Measurements from ENCODE around the gene KRT15. TPM values are rescaled to one million over a fixed set of nuclear protein-coding genes. Genes with fewer than 3 reads are reported as not detected.

The KRT15 gene
- total RNA-seq = 3.4 and 11.4 TPM in 2 replicates

GRCh38 chr17:41518789-41519449 lies at the start of gene KRT15:
KRT15 (minus strand) TSS chr17:41518890; CDS start chr17:41518827, 63 bp downstream.
- no peak for DNase-seq (ENCODE audit: extremely low read depth, low read depth, low spot score)

DNA sequence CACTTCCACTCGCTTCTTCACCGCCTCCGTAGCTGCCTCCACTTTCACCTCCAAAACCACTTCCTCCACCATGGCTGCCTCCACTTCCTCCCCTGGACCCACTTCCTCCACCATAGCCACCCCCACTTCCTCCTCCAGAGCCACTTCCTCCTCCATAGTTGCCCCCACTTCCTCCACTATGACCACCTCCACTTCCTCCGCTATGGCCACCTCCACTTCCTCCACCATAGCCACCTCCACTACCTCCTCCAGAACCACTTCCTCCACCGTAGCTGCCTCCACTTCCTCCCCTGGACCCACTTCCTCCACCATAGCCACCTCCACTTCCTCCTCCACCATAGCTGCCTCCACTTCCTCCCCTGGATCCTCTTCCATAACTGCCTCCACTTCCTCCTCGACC lies 48.6 kb upstream of the KRT15 start:
- DNase-seq (ENCODE audit: extremely low read depth, low read depth, low spot score) = no peak

DNA sequence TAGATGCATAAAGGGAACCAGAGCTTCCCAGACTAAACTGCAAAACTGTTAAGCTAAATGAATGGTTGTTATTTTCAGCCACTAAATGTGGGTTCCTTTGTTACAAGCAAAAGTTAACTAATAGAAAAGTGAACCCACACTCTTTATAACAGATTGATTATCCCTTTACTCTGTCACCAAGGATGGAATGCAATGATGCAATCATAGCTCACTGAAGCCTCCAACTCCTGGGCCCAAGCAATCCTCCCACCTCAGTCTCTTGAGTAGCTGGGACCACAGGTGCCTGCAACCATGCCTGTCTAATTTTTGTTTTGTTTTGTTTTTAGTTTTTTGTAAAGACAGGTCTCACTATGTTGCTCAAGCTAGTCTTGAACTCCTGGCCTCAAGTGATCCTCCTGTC lies 46.6 kb upstream of the KRT15 start:
- no peak for DNase-seq (ENCODE audit: extremely low read depth, low read depth, low spot score)

- no peak for DNase-seq (ENCODE audit: extremely low read depth, low read depth, low spot score)
These were observed 45.0 kb upstream of the KRT15 start for GRCh38 chr17:41563607-41564170.

DNA sequence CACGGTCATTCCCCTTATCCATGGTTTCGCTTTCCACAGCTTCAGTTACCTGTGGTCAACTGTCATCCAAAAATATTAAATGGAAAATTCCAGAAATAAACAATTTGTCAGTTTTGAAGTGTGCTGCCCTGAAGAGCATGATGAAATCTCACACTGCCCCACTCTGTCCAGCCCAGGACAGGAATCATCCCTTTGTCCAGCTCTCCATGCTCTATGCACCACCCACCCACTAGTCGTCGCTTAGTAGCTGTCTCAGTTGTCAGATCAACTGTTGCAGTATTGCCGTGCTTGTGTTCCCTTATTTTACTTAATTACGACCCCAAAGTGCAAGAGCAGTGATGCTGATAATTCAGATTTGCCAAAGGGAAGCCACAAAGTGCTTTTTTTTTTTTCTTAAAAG lies 42.9 kb upstream of the KRT15 start:
- no peak for DNase-seq (ENCODE audit: extremely low read depth, low read depth, low spot score)

GRCh38 chr17:41559548-41559947 lies 40.9 kb upstream of the KRT15 start:
- no peak for DNase-seq (ENCODE audit: extremely low read depth, low read depth, low spot score)

DNA sequence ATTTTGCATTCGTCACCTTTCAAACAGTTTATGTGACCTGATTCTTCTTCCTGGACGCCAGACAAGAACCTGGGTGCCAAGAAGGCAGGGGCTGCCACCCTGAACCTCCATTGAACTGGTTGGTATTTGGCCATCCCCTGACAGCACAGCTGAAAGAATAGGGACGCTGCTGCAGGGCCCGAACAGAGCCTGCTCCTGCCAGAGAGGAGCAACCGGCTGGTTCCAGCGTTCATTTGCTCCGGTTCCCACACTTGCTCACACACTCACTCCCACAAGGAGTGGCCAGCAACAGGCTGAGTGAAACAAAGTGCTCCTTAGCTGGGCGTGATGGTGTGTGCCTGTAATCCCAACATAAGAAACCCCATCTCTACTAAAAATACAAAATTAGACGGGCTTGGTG lies 38.2 kb upstream of the KRT15 start:
- no peak for DNase-seq (ENCODE audit: extremely low read depth, low read depth, low spot score)

DNA sequence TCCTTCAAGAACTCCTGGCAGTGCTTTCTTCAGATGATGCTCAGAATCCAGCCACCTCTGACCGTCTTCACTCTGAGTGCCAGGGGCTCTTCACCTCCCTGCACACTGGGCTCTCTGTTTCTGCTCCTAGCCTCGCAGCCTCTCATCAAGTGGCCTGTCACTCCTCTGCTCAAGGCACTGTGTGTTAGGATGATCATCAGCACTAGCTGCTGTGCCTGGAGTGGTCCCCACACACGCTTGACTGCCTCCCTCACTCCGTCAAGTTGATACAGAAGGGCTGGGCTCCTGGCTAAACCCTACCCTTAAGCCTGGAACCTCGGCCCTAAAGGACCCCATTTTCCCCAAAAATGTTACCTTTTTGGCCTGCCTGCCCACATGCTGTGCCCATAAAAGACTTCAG lies 37.6 kb upstream of the KRT15 start:
- DNase-seq (ENCODE audit: extremely low read depth, low read depth, low spot score) = no peak

DNA sequence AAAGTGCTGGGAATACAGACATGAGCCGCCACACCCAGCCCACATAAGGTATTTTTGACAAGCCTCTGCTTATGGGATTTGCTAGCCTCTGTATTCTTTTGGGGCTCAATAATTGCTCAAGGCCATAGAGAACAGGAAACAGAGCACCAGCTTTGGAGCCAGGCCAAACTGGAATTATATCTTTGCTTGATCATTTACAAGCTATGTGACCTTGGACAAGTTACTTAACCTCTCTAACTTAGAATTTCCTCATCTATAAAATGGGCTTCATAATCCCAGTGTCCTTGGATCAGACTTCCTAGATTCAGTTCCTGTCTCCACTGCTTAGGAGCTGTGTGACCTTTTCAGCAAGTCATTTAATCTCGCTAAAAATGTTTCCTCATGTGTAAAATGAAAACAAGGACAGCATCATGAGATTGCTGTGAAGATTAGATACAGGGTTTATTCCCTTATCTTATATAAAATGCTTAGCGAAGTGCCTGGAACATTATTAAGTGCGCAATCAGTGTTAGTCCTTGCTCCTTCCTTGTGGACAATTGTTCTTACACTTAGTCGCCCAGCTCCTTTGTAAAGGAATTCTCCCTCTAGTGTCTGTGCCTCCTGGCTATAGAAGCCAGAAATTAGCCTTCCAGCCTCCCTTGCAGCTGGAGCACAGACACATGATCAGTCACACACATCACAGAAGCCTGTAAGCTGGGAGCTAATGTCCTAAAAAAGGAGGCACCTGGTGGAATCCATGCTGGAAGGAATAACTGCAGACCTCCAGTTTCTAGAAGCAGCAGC lies 36.6 kb upstream of the KRT15 start:
- DNase-seq (ENCODE audit: extremely low read depth, low read depth, low spot score) = no peak

- DNase-seq (ENCODE audit: extremely low read depth, low read depth, low spot score) = no peak
These were observed 35.4 kb upstream of the KRT15 start for GRCh38 chr17:41553987-41554680.

DNA sequence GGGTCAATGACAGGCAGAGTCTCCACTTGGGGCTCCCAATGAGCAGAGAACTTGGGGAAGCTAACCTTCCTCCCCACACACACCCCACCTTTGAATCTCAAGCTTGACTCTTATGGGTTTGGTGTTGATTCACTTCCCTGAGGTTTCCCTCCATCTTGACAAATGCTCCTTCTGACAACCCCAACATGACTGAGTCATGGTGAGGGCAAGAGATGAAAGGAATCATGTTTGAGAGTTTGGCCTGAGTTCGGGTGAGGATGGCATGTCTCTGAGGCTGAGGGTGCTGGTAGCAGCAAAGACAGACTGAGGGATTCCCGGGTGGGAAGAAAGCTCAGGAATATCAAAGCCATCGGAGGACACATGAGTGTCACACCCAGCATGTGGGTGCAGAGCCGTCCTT lies 34.5 kb upstream of the KRT15 start:
- DNase-seq (ENCODE audit: extremely low read depth, low read depth, low spot score) = no peak

GRCh38 chr17:41552455-41552854 lies 33.8 kb upstream of the KRT15 start:
- no peak for DNase-seq (ENCODE audit: extremely low read depth, low read depth, low spot score)

- no peak for DNase-seq (ENCODE audit: extremely low read depth, low read depth, low spot score)
These were observed 32.7 kb upstream of the KRT15 start for GRCh38 chr17:41551365-41551764.

DNA sequence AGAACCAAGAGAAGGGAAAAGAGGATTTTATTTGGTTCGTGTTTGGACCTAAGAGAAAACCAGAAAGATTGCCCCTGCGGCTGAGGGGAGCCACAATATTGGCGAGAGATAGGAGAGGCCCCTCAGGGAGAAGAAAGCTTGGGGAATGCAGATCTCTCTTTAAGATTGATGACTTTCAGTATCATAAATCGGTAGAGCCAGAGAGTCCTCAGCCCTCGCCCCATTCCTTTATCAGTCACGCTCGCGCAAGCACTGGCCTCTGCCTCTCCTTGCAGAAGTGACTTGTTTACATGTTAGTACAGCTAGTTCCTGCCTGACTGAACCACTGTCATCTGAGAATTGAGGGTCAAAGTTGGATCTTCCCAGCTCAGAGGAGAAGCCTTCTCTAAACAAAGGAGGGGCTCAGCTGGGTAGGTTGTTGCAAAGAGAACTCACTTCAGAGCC lies 30.9 kb upstream of the KRT15 start:
- DNase-seq (ENCODE audit: extremely low read depth, low read depth, low spot score) = no peak

GRCh38 chr17:41548844-41549595 lies 30.3 kb upstream of the KRT15 start:
- no peak for DNase-seq (ENCODE audit: extremely low read depth, low read depth, low spot score)

- no peak for DNase-seq (ENCODE audit: extremely low read depth, low read depth, low spot score)
These were observed 29.5 kb upstream of the KRT15 start for GRCh38 chr17:41547921-41548843.

DNA sequence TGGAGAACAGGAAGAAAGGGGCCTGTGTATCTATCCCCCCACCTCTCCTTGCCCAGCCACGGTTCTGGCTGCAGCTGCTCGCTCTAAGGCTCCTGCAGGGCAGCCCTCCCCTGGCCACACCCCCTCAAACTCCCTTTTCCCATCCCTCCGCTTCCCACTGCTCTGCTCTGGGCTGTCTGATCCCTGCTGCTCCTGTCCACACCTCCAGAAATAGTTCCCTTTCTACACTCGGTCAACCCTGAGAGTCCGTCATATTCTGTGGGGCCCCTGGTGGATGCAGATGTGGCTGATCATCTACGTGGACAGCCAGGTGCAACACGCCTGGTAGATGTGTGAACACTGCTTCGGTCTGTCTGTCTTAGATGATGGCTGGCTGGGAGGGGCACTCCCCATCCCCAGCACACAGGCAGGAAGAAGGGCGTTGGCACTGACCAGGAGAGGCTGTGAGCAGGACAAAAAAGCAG lies 28.7 kb upstream of the KRT15 start:
- no peak for DNase-seq (ENCODE audit: extremely low read depth, low read depth, low spot score)

DNA sequence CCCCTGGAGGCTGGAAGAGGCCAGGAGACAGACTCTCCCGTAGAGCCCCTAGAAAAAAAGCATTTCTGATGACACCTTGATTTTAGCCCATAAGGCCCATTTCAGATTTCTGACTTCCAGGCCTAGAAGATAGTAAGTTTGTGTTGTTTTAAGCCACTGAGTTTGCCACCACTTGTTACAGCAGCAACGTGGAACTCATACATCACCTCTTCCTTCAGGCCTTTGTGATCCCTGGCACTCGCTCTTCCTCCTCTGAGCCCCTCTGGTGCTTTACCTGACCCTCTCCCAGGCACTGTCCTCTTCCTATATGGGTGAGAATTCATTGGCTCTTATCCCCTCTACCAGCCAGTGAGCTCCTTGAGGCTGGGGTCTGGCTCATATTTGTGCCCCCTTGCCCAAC lies 28.1 kb upstream of the KRT15 start:
- DNase-seq (ENCODE audit: extremely low read depth, low read depth, low spot score) = no peak

DNA sequence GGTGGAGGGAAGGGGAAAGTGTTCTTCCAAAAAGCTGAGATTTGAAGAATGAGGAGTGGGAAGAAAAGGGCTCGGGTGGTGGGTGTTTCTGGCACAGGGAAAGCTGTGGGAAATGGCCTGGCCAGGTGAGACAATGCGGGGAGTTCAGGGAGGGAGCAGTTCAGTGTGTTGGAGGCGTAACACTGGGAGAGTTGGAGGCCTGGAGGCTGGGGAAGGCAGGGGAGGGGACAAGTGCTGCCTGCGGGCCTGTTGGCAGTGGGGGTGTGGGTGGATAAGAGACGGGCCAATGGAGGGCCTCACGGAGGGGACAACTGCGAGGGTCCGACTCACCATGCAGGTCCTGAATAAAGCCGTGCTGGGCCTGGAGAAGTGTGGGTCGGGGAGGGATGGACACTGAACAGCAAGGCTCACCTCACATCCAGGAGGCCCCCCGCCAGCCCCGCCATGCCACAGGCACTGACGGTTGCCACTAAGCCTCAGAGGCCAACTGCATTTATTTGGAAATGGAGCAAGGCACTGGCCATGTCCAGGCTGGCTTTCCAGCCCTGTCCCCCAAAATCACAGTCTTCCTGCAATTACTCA lies 27.2 kb upstream of the KRT15 start:
- DNase-seq (ENCODE audit: extremely low read depth, low read depth, low spot score) = no peak
